ENCODE measurements around the gene ZHX3.
A peak's percentile ranks its signal among the peaks of the same experiment; 100 is the strongest.
"Not testable (repeated sequence)": the region's sequence is repeated elsewhere in the genome, so short reads cannot be mapped to it uniquely, and the experiment has no call there.

ZHX3 gene

DNA sequence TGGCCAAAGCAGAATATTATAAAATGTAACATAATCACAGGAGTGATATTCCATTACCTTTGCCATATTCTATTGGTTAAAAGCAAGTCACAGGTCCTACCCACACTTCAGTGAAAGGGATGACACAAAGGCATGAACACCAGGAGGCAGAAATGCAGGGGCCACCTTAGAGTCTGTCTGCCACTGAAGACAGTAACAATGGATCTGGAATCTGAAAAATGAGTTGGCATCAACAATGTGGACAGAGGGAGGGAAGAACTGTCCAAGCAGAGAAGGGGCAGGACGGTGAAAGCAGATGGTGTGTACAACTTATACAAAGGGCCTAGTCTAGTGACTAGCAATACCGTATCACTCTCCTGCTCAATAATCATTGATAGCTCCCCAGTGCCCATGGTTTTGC lies 16.5 kb upstream of the ZHX3 start:
- DNase-seq (ENCODE audit: low spot score) = no peak

DNA sequence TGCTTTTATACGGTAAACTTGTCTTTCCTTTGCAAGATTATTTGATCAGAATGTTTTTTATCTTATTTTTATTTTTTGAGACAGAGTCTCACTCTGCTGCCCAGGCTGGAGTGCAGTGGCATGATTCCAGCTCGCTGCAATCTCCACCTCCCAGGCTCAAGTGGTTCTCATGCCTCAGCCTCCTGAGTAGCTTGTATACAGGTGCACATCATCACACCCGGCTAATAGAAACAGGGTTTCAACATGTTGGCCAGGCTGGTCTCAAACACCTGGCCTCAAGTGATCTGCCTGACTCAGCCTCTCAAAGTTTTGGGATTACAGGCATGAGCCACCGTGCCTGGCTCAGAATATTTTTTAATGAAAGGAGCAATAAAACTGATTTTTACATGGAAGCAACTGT lies 14.2 kb upstream of the ZHX3 start:
- no peak for DNase-seq (ENCODE audit: low spot score)

DNA sequence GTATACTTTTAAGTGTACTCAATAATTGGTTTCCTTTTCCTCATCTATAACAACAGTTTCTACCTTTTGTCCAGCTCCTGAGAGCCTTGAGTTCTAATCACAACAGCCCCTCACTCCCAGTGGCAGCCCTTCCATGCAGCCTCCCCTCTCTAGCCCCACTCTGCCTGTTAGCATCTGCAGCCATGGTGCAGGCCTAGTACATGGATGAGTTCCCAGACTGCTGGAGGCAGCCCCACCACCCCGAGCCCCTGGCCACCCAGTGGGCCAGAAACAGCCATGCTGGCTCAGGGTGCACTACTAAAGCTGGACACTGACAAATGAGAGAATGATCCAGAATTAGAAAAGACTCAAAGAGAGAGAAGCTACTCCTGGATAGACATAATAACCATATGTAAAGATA lies 13.4 kb upstream of the ZHX3 start:
- no peak for DNase-seq (ENCODE audit: low spot score)

DNA sequence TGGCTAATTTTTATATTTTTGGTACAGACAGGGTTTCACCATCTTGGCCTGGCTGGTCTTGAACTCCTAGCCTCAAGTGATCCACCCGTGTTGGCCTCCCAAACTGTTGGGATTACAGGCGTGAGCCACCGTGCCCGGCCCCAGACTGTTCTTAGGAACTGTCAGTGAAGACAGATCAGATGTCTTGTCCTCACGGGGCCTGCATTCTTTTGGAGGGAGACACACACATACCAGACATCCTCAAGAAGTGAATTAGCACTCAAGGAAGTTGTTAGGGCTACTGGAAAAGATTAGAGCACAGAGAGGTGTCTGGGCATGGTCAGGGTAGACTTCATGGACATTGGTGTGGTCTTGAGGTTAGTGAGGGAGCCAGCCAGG lies 12.8 kb upstream of the ZHX3 start:
- DNase-seq (ENCODE audit: low spot score) = no peak

DNA sequence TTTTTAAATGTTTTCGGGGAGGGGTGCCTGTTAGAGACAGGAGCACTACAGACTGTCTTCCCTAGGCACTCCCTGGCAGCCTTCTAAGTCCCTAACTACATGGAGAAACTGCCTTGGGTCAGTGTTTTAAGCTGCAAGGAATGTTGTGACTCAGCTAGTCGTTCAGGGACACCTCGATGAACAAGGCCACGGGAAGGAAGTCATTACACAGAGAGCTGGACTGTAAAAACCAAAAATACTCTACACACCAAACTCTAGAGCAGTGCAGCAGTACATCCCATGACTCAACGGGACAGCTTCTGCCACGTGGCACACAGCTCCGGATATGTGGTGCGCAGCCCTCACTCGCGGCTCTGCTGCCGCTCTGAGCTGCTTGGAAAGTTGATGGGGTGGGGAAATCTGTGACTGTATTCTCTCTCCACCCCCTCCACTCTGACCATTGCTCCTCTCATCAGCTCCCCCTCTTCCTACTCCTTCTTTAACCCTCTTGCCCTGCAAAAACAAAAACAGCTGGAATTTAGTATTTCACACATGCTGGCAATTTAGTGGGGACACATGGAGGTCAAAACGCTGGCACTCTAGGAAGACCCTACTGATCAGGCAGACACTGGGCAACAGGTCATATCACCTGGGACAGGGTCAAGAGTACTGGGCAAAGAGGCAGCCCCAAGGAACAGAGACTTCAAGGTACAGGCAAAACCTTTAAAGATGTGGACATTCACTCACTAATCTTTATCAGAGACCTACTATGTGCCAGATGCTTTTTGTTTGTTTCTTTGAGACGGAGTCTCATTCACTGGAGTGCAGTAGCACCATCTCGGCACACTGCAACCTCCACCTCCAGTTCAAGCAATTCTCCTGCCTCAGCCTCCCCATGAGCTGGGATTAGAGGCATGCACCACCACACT lies 12.2 kb upstream of the ZHX3 start:
- DNase-seq (ENCODE audit: low spot score) = peak; percentile 62

DNA sequence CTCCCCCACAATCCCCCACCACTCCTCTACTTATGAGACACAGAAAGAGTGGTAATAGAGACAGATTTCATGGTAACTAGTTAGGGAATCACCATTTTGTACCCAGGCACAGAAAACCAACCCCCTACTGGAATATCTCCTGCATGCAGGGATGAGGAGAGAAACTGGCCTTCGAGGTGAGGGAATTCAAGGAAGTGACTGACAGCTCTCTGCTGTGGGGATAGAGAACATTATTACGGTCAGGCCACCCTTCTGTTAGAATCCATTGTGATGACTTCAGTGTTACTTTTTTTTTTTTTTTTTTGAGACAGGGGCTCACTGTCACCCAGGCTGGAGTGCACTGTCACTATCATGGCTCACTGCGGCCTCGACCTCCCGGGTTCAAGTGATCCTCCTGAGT lies 9.6 kb upstream of the ZHX3 start:
- no peak for DNase-seq (ENCODE audit: low spot score)

DNA sequence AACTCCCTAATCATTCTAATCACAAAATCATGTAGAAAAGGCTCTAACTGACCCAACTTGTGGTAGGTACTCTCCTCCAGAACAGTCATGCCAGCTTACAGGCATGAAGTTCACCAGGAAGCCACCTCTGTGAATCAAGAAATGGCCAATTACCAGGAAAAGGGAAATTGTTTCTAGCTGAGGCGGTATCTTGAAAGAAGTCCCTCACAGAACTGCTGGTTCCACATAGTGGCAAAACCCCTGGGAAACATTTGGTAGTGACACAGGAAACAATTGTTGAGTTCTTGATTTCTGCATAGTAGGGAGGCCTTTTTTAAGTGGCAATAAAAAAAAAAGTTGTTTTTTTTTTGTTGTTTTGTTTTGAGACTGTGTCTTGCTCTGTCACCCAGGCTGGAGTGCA lies 3.4 kb upstream of the ZHX3 start:
- DNase-seq (ENCODE audit: low spot score) = no peak

DNA sequence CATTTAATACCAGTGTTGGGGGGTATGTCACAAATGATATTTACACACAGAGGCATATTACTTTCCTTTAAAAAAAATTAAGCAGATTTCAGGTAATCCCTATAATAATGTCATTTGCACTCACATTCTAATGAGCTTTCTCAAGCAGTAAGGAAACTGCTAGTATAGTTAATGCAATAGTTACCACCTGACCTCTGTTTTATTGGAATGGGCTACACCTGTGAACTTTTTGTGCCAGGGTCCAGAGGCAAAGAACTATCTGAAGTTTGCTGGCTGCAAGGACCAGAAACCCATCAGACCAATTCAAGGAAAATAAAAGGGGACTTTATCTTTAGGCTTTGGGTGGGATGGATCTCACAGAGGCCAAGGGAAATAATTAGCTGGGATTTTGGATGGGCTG lies 2.9 kb upstream of the ZHX3 start:
- no peak for DNase-seq (ENCODE audit: low spot score)

DNA sequence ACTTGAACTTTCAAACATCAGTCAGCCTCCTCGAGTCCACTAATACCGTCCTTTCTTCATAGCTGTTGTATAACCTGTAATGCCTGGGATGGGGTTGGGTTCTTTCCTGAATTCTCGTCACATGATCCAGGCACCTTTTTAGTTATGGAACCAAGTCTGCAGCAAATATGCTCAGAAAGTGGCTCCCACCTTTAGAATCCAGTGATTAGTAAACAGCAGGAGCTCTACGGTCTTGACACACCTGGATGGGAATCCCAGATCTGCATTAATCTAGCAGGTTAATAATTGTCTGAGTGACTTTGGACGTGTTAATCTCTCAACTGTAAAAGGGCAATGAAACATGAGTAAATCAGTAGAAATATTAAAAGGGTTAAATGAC lies 729 bp upstream of the ZHX3 start:
- DNase-seq (ENCODE audit: low spot score) = no peak

DNA sequence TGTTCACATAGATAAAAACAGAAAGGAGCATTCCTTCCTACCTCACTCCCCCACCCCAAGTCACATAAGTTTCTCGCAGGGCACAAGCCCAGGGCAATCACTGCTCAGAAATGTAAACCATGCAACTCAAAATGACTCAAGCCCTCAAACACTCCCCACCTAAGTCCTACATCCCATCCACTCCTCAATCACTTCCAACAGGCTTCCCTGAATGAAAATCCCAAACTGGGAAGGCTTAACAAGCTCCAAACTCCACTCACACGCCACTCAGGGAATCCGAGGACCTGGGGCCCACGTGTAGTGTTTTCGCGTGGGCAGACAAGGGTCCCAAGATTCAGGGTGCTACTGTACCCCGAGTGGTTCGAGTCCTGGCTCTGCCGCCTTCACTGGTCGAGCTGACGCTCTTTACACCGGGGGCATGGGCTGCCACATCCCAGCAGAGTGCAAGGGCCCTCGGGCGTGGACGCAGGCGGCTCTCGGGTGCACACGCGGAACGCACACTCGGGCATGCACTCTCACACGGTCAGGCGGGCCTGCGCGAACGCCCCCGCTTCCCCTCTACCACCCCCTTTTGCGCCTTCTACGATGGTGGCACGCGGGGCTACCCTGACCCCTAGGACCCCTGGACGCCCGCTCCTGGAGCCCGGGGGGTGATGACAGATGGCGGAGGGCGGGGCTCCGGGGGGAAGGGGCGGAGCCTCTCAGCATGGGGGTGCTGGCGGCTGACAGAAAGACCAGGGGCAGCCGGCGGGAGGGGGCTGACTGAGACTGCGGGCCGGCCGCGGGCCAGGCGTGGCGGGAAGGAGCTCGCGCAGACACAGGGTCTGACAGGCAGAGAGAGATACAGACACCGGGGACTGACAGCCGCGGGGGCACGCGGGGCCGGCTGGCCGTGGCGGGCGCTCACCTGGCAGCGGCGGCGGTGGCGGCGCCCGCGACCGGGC lies 657 bp downstream of the ZHX3 start:
- peak; percentile 68 for DNase-seq (ENCODE audit: low spot score)

DNA sequence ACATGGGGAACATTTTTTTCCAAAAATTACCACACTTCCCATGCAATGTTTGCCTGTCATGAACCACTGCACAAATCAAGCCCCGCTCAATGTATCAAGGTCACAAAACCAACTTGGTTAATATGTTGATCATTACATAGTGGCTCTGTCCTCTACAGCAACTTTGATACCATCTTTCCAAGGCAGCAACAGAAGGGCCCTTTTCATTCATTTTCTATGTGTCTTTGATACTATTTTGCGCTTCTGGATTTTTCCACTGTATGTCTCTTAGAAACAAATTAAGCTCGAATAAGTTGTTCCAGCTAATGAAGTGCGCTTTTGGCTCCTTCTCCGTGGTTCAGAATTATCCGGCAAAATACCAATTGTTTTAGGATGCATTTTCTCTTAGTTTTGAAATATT lies 1.5 kb downstream of the ZHX3 start:
- no peak for DNase-seq (ENCODE audit: low spot score)

DNA sequence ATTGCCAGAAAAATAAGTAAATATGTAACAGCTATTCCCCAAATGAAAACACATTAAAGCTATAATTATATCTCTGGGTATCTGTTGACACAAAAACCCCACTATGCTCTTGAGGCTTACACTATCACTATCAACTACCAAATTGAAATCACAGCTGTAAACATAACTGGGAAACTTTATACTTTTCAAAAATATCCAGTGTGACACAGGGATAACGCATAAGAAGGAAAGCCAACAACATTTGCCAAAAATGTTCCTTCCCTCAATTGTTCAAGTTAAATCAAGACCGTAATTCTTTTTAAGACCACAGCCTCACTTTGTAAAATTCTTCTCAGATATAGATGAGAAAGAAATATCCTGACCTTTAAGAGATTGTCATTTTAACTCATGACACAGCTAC lies 3.1 kb downstream of the ZHX3 start:
- DNase-seq (ENCODE audit: low spot score) = no peak

DNA sequence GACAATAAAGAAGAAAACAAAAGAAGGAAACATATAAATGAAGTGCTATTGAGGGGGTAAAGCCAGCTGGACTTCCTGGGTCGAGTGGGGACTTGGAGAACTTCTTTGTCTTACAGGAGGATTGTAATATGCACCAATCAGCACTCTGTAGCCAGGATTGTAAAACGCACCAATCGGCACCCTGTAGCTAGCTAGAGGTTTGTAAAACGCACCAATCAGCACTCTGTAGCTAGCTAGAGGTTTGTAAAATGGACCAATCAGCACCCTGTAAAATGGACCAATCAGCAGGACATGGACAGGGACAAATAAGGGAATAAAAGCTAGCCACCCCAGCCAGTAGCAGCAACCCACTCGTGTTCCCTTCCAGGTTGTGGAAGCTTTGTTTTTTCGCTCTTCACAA lies 5.5 kb downstream of the ZHX3 start:
- DNase-seq (ENCODE audit: low spot score) = not testable (repeated sequence)

DNA sequence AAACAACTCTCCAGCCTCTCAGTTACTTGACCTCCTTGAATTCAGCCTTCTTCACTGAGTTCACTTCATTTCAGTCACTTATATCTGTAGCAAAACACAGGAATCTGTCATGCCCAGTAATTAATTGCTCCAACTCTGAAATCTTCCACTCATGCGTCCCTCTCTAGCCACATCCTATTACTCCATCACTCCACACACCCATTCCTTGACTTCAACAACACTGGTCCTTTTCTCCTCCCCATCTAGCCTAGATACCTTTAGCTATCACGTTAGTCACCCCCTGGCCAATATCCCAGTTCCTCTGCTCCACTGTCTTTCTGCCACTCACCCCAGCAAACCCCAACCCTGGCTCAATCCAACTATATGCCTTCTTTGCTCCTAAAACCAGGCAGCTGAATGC lies 7.7 kb downstream of the ZHX3 start:
- no peak for DNase-seq (ENCODE audit: low spot score)

DNA sequence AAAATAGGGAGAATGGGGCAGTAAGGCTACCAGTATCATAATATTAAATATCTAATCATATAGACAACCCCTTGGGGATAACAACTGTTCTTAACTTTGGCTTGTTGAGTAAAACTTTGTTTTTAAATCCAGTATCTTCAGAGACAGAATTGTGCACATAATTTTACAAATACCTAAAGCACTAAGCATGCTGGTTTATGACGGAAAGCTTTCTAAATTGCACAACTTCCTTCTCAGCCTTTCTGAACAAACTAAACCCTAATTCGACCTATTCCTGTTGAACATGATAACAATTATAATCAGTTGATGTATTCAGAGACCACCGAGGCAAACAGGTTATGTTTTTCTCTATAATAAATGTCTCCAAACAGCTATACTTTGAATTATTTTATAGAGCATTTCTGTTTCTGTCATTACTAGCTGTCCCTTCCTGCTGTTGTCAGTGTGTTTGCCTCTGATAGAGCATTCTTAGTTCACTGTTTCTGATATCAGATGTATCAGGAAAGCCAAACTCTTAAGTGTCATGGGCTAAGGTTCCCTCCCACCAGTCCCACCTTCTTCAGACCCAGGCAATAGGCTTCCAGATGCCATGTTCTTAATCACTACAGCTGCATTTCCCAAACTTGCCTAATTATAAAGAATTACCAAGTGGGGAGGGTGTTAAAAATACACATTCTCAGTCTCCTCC lies 8.7 kb downstream of the ZHX3 start:
- DNase-seq (ENCODE audit: low spot score) = no peak

DNA sequence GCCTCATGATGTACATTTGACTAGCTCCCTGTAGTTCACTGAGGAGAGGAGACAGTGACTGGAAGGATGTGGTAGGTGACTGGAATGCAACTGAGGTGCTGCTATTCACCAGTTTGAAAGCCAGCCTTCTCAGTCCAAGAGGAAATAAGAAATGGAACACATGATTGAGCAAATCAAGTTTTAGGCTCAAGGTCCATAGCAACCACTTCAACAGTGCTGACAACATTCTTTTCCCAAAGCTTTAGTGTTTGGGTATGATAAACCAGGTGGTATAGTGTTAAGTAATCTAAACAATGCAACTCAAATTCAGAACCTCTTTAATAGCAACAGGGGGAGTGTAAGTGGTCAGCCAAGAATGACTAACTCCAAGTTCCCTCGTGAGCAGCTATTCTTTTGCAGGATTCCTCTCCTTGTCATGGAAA lies 9.2 kb downstream of the ZHX3 start:
- DNase-seq (ENCODE audit: low spot score) = no peak

DNA sequence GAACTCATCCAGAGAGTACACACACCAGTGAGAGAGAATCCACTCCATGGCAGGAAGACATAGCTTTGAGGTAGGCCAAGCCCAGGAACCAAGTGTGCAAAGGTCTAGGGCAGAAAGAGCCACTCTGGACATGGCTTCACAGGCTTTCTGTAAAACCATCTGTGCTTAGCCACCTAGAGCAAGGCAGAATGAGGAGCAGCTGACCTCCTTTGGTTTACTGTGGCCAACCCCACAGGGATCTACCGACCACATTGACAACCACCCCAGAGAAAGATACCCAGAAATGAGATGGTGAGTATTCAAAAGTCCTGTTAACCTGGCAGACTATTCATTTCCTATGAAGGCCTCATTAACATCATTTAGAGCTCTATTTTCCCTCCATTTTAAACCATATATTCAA lies 10.5 kb downstream of the ZHX3 start:
- DNase-seq (ENCODE audit: low spot score) = no peak

DNA sequence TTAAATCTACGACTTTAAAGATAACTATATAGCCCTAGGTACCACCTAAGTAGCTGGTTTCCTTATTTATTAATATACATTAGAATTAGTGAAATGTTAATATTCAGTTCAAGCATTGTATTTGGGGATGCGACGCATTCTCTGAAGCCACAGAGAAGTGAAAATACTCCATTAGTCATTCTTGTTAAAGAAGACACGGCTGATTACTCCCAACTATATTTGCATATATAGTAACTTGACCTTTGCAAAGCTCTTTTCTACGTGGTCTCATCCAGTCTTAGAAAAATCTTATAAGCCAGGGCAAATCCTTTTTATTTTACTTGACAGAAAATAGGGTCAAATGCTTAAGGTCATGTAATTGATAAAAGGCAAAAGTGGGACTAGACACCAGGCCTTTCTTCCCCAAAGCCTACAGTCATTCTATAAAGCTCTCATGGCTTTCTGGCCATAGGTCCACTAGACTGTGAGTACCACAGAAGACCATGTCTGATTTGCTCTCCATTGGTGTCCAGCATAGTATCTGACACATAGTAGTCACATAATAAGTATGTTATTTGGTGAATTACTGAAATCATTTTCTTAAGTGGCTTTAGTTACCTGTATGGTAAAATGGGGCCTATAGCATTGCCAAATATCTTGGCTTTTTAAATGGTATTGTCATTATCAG lies 11.3 kb downstream of the ZHX3 start:
- no peak for DNase-seq (ENCODE audit: low spot score)

DNA sequence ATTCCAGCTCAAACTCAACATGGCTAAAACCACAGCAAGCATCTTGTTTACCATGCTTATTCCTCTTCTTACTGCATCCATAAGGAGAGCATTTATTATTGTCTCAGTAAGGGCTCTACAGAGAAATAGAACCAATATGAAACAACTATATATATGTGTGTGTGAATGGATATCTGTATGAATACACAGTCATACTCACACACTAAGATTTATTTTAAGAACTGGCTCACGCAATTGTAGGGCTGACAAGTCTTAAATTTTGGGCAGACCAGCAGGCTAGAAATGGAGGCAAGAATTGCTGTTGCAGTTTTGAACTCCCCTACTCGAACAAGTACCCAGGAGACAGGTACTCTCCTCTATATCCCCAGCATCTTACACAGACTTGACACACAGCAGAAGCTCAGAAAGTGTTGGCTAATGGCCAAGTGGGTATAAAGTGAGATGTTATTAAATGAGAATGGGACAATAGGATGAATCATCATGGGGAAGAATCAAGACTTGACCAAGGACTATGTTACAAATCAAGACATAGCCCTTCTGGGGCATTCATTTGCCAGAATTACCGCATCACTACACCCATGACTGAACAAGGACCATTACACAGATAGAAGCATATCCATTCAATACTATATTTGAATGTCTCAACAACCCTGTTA lies 13.0 kb downstream of the ZHX3 start:
- DNase-seq (ENCODE audit: low spot score) = no peak

DNA sequence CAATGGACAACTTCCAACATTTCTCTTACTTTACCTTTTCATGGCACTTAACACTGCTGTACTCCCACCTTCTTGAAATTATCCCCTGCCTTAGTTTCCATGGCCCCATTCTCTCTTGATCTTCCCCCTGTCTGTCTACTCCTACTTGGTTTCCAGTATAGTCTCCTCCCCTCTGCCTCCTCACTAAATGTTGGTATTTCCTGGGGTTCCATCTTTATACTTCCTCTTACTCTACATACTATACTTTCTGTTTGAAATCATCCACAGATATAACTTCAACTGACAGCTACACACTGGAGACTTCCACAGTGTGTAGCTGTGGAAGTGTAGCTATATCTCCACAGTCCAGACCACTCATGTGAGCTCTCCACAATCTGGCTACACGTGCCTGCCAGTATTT lies 13.5 kb downstream of the ZHX3 start:
- DNase-seq (ENCODE audit: low spot score) = no peak

DNA sequence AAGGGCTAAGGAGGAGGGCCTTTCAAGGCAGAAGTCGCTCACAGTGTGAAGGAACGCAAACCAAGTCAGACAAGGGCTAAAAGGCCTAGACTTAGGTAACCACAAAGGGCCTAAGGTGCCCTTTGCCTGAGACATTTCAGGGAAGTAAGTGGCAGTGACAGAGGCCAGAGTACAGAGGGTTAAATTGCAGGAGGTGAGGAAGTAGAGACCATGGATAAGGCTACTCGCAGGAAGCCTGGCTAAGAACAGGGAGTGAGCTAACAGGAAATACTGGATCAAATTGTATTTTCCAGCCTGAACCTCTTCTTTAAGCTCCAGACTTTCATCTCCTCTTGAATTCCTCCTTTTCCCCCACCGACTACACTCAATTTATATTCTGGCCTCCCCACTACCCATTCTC lies 16.6 kb downstream of the ZHX3 start:
- DNase-seq (ENCODE audit: low spot score) = no peak

DNA sequence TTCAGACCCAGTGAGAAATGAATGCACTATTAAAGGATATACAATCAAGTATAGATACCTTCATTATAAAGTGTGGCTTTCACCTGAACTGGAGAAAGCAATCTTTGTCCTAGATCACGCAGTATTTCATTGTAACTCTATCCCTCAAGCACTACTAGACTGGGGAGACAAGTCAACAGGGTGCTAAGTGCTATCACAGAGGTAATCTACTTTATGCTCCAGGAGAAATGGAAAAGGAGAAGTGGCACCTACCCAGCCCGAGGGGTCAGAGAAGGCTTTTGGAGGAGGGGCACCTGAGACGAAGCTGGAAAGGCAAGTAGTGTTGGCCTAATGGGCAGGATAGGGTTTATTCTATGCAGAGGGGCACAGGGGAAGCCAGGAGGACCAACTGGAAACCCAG lies 17.1 kb downstream of the ZHX3 start:
- DNase-seq (ENCODE audit: low spot score) = no peak
